ENCODE measurements around the gene PRKCA.

DNA sequence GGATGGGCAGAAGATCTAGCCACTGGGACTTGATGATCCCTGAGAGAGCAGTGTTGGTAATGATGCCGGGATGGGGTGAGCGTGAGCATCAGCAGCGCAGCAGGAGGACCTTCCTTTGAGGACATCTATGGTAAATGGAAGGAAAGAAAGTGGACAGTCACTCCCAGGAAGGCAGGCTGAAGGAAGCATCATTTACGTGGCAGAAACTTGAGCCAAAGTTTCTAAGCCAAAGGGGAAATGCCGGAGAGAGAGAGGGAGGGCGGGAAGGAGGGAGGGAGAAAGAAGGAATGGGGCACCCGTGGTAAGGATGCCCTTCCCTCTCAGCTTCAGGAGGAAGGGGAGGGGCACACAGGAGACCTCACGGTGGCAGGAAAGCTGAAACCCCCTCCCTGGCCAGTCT is 446.2 kb downstream of the PRKCA start:
- TF ChIP-seq, protein P1, sequence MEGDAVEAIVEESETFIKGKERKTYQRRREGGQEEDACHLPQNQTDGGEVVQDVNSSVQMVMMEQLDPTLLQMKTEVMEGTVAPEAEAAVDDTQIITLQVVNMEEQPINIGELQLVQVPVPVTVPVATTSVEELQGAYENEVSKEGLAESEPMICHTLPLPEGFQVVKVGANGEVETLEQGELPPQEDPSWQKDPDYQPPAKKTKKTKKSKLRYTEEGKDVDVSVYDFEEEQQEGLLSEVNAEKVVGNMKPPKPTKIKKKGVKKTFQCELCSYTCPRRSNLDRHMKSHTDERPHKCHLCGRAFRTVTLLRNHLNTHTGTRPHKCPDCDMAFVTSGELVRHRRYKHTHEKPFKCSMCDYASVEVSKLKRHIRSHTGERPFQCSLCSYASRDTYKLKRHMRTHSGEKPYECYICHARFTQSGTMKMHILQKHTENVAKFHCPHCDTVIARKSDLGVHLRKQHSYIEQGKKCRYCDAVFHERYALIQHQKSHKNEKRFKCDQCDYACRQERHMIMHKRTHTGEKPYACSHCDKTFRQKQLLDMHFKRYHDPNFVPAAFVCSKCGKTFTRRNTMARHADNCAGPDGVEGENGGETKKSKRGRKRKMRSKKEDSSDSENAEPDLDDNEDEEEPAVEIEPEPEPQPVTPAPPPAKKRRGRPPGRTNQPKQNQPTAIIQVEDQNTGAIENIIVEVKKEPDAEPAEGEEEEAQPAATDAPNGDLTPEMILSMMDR (IDR thresholded peaks at IDR 0.05), result no peak
- no peak for TF ChIP-seq POLR2A (IDR thresholded peaks at IDR 0.05)

All from prostate gland (tissue), 2 donors.